ENCODE measurements around the gene SPATC1L.
"Not testable (repeated sequence)": the region's sequence is repeated elsewhere in the genome, so short reads cannot be mapped to it uniquely, and the experiment has no call there.

Gene SPATC1L

DNA sequence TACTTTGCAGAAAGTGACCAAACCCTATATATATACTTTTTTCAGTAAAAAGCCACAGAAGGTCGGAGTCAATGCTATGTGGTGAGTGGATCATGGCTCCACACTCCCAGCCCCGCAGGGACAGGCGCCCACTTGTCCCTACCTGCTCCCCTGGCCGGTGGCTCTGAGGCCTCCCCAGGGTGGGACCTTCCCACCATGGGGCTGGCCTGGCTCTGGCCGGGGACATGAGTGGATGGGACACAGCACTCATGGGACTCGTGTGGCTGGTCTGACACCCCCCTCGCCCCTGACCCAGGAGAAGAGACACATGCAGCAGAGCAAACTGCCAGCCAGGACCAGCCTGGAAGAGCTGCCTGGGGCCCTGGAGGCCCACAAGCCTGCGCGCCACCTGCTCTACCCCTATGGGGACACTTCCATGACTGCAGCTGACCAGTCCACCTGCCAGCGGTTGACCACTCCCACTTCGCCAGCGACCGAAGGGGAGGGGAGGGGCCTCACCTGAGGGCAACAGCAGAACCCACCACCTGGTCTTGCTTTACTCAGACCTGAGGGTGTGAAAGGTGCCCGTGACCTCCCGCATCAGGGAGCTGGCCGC lies 2.2 kb downstream of the SPATC1L start:
- POLR2A ChIA-PET = no interaction called here
- CTCF ChIA-PET = no interaction called here
- no peak for TF ChIP-seq FOXK2 (IDR thresholded peaks at IDR 0.05)
- DNase-seq (ENCODE audit: extremely low spot score) = no peak

DNA sequence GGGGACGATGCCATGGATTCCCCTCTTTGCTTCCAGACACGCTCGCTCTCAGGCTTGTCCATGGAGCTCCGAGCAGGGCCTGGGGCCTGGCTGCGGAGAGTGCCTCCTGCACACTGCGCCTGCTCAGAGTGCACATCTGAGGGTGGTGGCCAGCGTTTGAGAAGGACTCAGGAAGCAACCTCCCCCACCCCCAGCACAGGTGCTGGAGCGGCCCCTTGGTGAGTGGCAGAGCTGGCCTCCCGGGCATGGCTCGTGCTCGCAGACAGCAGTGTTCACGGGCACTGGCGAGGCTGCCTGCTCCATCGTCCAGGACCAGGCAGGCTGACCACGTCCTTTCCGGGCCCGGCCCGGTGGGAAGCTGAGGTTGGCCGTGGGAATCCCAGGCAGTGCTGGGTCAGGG lies 2.8 kb downstream of the SPATC1L start:
- TF ChIP-seq SUZ12 (IDR thresholded peaks at IDR 0.05) (no peak), TARDBP (IDR thresholded peaks at IDR 0.05) (no peak), HDGF (IDR thresholded peaks at IDR 0.05; ENCODE audit: borderline replicate concordance) (no peak), BHLHE40 (IDR thresholded peaks at IDR 0.05; ENCODE audit: borderline replicate concordance) (no peak), FOXA1 (IDR thresholded peaks at IDR 0.05) (no peak), FOXM1 (IDR thresholded peaks at IDR 0.05; ENCODE audit: borderline replicate concordance) (no peak), ARNT (IDR thresholded peaks at IDR 0.05) (no peak), ELF4 (IDR thresholded peaks at IDR 0.05) (no peak)
- DNase-seq (ENCODE audit: extremely low spot score) = no peak
- ChIA-PET CTCF (no interaction called here), POLR2A (no interaction called here)

DNA sequence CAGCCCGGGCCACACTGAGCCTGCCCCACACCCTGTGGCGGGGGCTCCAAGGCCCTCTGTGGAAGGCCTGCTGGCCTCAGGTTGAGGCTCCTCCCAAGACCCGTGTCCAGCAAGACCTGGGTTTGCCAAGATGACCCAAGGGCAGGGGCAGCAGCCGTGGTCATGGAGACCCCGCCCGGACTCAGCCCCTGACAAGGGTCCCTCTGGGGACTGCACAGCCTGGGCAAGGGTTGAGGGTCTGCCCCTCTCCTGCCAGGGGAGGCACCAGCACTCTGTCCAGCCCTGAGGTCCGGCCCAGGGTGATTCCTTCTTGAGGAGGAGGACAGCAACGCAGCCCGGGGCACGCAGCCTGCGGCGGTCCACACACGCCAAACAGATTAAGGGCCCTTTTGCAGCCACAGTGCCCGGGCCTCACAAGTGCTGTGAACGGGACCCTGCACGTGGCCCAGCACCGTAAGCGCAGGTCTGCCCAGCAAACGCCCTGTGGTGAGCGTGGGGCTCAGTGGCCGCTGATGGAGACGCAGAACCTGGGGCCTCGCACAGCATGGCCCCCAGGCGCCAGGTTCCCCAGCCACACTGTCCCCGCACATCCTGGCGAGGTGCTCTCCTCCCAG lies 3.4 kb downstream of the SPATC1L start:
- no peak for DNase-seq (ENCODE audit: extremely low spot score)
- POLR2A ChIA-PET = no interaction called here
- TF ChIP-seq L3MBTL2 (conservative IDR thresholded peaks at IDR 0.05) = no peak
- TF ChIP-seq TARDBP (IDR thresholded peaks at IDR 0.05) = no peak
- TF ChIP-seq FOXM1 (IDR thresholded peaks at IDR 0.05; ENCODE audit: borderline replicate concordance) = no peak
- TF ChIP-seq SUZ12 (IDR thresholded peaks at IDR 0.05) = no peak
- no peak for TF ChIP-seq ZNF384 (IDR thresholded peaks at IDR 0.05)
- TF ChIP-seq ARNT (IDR thresholded peaks at IDR 0.05) = no peak
- no peak for TF ChIP-seq NFRKB (IDR thresholded peaks at IDR 0.05)
- no peak for TF ChIP-seq FOXA1 (IDR thresholded peaks at IDR 0.05)
- CTCF ChIA-PET = no interaction called here

DNA sequence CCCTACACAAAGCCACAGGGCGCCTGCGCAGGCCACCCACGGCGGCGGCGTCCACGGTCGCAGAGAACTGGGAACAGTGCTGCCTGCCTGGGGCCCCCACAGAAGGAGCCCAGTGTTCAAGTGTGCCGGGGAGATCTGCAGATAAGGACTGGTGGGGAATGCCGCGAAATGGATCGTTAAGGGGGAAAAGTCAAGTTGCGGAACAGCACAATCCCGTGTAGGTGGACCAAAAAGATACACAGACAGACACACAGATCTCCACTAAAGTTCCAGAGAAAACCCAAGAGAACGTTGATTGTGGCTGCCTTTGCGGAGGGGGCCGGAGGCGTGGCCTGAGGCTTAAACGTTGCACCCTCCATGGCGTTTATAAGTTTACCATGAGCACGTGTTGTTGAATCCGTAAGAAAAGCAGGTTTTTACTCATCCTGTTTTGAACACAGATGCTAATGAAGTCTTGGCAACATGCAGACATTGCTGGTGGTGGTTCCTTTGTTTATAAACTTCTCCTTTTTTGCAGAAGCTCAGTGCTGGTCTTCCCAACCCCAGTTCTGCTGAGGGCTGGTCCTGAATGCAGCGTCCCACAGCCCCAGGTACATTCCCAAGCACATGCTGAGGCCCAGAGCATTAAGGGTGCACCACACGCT lies 4.1 kb downstream of the SPATC1L start:
- ChIA-PET CTCF (no interaction called here), POLR2A (no interaction called here)
- no peak for DNase-seq (ENCODE audit: extremely low spot score)
- no peak for TF ChIP-seq NFRKB (IDR thresholded peaks at IDR 0.05)
- TF ChIP-seq LEF1 (IDR thresholded peaks at IDR 0.05; ENCODE audit: borderline replicate concordance) = no peak
- TF ChIP-seq TARDBP (IDR thresholded peaks at IDR 0.05) = no peak
- no peak for TF ChIP-seq BHLHE40 (IDR thresholded peaks at IDR 0.05; ENCODE audit: borderline replicate concordance)
- TF ChIP-seq L3MBTL2 (conservative IDR thresholded peaks at IDR 0.05) = no peak
- TF ChIP-seq, protein P1, sequence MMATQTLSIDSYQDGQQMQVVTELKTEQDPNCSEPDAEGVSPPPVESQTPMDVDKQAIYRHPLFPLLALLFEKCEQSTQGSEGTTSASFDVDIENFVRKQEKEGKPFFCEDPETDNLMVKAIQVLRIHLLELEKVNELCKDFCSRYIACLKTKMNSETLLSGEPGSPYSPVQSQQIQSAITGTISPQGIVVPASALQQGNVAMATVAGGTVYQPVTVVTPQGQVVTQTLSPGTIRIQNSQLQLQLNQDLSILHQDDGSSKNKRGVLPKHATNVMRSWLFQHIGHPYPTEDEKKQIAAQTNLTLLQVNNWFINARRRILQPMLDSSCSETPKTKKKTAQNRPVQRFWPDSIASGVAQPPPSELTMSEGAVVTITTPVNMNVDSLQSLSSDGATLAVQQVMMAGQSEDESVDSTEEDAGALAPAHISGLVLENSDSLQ (IDR thresholded peaks at IDR 0.05) = no peak
- no peak for TF ChIP-seq SP1 (IDR thresholded peaks at IDR 0.05)
- no peak for TF ChIP-seq SUZ12 (IDR thresholded peaks at IDR 0.05)
- TF ChIP-seq ARNT (IDR thresholded peaks at IDR 0.05) = no peak
- TF ChIP-seq FOXK2 (IDR thresholded peaks at IDR 0.05) = no peak

DNA sequence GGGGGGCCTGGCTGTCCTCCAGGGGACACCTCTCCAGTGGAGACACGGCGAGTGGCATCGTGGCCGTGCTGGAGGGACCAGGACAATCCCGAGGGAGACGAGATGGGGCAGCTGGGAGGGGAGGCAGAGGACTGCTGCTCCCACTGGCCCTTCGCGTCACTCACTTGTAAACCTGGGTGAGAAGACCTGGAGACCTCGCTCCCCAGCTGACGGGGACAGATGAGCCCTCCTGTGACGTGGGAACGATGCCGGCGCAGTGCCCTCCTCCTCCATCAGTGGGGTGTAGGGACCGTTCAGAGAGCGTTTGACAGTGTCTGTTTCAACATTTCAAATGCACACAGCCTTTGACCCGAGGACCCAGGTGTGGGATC lies 4.6 kb downstream of the SPATC1L start:
- DNase-seq (ENCODE audit: extremely low spot score) = no peak
- ChIA-PET POLR2A (no interaction called here), CTCF (no interaction called here)
- no peak for TF ChIP-seq ELF4 (IDR thresholded peaks at IDR 0.05)
- no peak for TF ChIP-seq LEF1 (IDR thresholded peaks at IDR 0.05; ENCODE audit: borderline replicate concordance)
- no peak for TF ChIP-seq FOXK2 (IDR thresholded peaks at IDR 0.05)
- TF ChIP-seq ZNF384 (IDR thresholded peaks at IDR 0.05) = no peak
- no peak for TF ChIP-seq FOXM1 (IDR thresholded peaks at IDR 0.05; ENCODE audit: borderline replicate concordance)
- no peak for TF ChIP-seq BHLHE40 (IDR thresholded peaks at IDR 0.05; ENCODE audit: borderline replicate concordance)
- no peak for TF ChIP-seq FOXA1 (IDR thresholded peaks at IDR 0.05)
- no peak for TF ChIP-seq SUZ12 (IDR thresholded peaks at IDR 0.05)
- TF ChIP-seq CTBP1 (IDR thresholded peaks at IDR 0.05; ENCODE audit: borderline replicate concordance) = no peak
- TF ChIP-seq ARNT (IDR thresholded peaks at IDR 0.05) = no peak
- TF ChIP-seq HDGF (IDR thresholded peaks at IDR 0.05; ENCODE audit: borderline replicate concordance) = no peak
- TF ChIP-seq L3MBTL2 (conservative IDR thresholded peaks at IDR 0.05) = no peak
- TF ChIP-seq, protein P1 (IDR thresholded peaks at IDR 0.05) = no peak
- TF ChIP-seq NFRKB (IDR thresholded peaks at IDR 0.05) = no peak
- no peak for TF ChIP-seq TARDBP (IDR thresholded peaks at IDR 0.05)
- no peak for TF ChIP-seq SP1 (IDR thresholded peaks at IDR 0.05)

DNA sequence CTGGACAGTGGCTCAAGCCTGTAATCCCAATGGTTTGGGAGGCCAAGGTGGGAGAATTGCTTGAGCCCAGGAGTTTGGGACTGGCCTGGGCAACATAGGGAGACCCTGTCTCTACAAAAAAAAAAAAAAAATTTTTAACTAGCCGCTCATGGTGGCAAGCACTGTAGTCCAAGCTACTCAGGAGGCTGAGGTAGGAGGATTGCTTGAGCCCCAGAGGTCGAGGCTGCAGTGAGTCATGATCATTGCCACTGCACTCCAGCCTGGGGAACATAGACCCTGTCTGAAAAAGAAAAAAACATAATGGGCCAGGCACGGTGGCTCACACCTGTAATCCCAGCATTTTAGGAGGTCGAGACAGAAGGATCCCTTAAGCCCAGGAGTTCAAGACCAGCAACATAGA lies 5.3 kb downstream of the SPATC1L start:
- ChIA-PET CTCF (no interaction called here), POLR2A (no interaction called here)
- DNase-seq (ENCODE audit: extremely low spot score) = no peak
- no peak for TF ChIP-seq TARDBP (IDR thresholded peaks at IDR 0.05)
- no peak for TF ChIP-seq FOXM1 (IDR thresholded peaks at IDR 0.05; ENCODE audit: borderline replicate concordance)
- TF ChIP-seq CTBP1 (IDR thresholded peaks at IDR 0.05; ENCODE audit: borderline replicate concordance) = no peak
- no peak for TF ChIP-seq ELF4 (IDR thresholded peaks at IDR 0.05)
- no peak for TF ChIP-seq SUZ12 (IDR thresholded peaks at IDR 0.05)
- no peak for TF ChIP-seq BHLHE40 (IDR thresholded peaks at IDR 0.05; ENCODE audit: borderline replicate concordance)
- no peak for TF ChIP-seq L3MBTL2 (conservative IDR thresholded peaks at IDR 0.05)
- no peak for TF ChIP-seq ZNF384 (IDR thresholded peaks at IDR 0.05)
- no peak for TF ChIP-seq LEF1 (IDR thresholded peaks at IDR 0.05; ENCODE audit: borderline replicate concordance)
- TF ChIP-seq NFRKB (IDR thresholded peaks at IDR 0.05) = no peak
- TF ChIP-seq SP1 (IDR thresholded peaks at IDR 0.05) = no peak
- TF ChIP-seq FOXK2 (IDR thresholded peaks at IDR 0.05) = no peak
- no peak for TF ChIP-seq ARNT (IDR thresholded peaks at IDR 0.05)
- TF ChIP-seq FOXA1 (IDR thresholded peaks at IDR 0.05) = no peak
- TF ChIP-seq, protein P1 (IDR thresholded peaks at IDR 0.05) = no peak
- TF ChIP-seq HDGF (IDR thresholded peaks at IDR 0.05; ENCODE audit: borderline replicate concordance) = no peak

DNA sequence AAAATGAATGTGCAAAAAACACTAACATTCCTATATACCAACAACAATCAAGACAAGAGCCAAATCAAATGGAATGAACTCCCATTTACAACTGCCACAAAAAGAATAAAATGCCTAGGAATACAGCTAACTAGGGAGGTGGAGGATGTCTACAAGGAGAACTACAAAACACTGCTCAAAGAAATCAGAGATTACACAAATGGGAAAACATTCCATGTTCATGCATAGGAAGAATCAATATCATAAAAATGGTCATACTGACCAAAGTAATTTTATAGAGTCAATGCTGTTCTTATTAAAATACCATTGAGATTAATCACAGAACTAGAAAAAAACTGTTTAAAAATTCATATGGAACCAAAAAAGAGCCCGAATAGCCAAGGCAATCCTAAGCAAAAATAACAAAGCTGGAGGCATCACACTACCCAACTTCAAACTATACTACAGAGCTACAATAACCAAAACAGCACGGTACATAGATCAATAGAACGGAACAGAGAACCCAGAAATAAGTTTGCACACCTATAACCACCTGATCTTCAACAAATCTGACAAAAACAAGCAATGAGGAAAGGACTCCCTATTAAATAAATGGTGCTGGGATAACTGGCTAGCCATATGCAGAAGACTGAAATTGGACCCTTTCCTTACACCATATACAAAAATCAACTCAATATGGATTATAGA lies 7.7 kb downstream of the SPATC1L start:
- DNase-seq (ENCODE audit: extremely low spot score); POLR2A ChIA-PET; CTCF ChIA-PET: not testable (repeated sequence)

Measured in HEK293T (cell line).